SK-N-SH (cell line): ENCODE data around the gene TRIM71. TPM values are rescaled to one million over a fixed set of nuclear protein-coding genes. Genes with fewer than 3 reads are reported as not detected.
"Not testable (repeated sequence)": the region's sequence is repeated elsewhere in the genome, so short reads cannot be mapped to it uniquely, and the experiment has no call there.

Experiments
- CTCF ChIA-PET: fragments of 300-600, 350-600 bp; formaldehyde crosslinking; extraction: SDS; loops from one replicate; lab custom pipeline; 2021; lab: Yijun Ruan, JAX
- POLR2A ChIA-PET: fragments of 350-600 bp; sonication (Branson Sonifier 250); formaldehyde crosslinking; extraction: SDS; loops from one replicate; lab custom pipeline; 2020; ENCODE audit warnings: antibody characterized with exemption, inconsistent platforms; lab: Yijun Ruan, JAX
- DNase-seq: peaks from one replicate; pipeline ENCODE4 v3.0.0; 2012
- H2AFZ ChIP-seq: fragments of 200-600 bp; sonication (generic); 2 replicates; pipeline ENCODE4 v1.8.1; 2016; ENCODE audit warnings: antibody characterized with exemption, mild to moderate bottlenecking, low read depth
- H3F3A ChIP-seq: fragments of 200-600 bp; sonication (generic); replicated peaks from 2 replicates; pipeline ENCODE3; 2016; ENCODE audit warnings: antibody characterized with exemption, mild to moderate bottlenecking; ENCODE audit not compliant: insufficient read depth
- H3K27ac ChIP-seq, 2 experiments: fragments of 200-500 bp in 1 of 2; fragments of 200-600 bp in 1 of 2; sonication (Bioruptor generic) in 1 of 2; sonication (generic), shearing (Covaris generic) in 1 of 2; 2 replicates each; pipeline versions ENCODE4 v1.5.1 to v1.6.1; 2014 to 2016; ENCODE audit warnings: low read depth in 2 of 2, inconsistent platforms in 1 of 2, low read length in 1 of 2, mild to moderate bottlenecking in 1 of 2, mixed read lengths in 1 of 2
- H3K27me3 ChIP-seq: fragments of 200-600 bp; sonication (generic), shearing (Covaris generic); 2 replicates; pipeline ENCODE4 v1.6.1; 2016; ENCODE audit warnings: mixed run types; ENCODE audit not compliant: insufficient read depth
- H3K36me3 ChIP-seq, 2 experiments: fragments of 200-500 bp in 1 of 2; fragments of 200-600 bp in 1 of 2; sonication (Bioruptor generic) in 1 of 2; sonication (generic) in 1 of 2; replicated peaks in 1 of 2; 2 replicates each; pipeline versions ENCODE3 to v1.5.1; 2014 to 2016; ENCODE audit warnings: low read length in 1 of 2, mild to moderate bottlenecking in 1 of 2; ENCODE audit not compliant: insufficient read depth in 2 of 2, control insufficient read depth in 1 of 2
- H3K4me1 ChIP-seq, 2 experiments: fragments of 200-500 bp in 1 of 2; fragments of 200-600 bp in 1 of 2; sonication (Bioruptor generic) in 1 of 2; sonication (generic), shearing (Covaris generic) in 1 of 2; 2 replicates each; pipeline versions ENCODE4 v1.5.1 to v1.6.1; 2014 to 2016; ENCODE audit warnings: low read depth in 1 of 2, low read length in 1 of 2, mixed run types in 1 of 2; ENCODE audit not compliant: insufficient read depth in 2 of 2, control insufficient read depth in 1 of 2
- H3K4me2 ChIP-seq: fragments of 200-600 bp; sonication (generic), shearing (Covaris generic); 2 replicates; pipeline ENCODE4 v1.6.1; 2017; ENCODE audit warnings: mixed run types
- H3K4me3 ChIP-seq, 2 experiments: fragments of 200-500 bp in 1 of 2; fragments of 200-600 bp in 1 of 2; sonication (Bioruptor generic) in 1 of 2; sonication (generic), shearing (Covaris generic) in 1 of 2; 2 replicates each; pipeline versions ENCODE4 v1.5.1 to v1.8.1; 2014 to 2016; ENCODE audit warnings: low read depth in 2 of 2, inconsistent platforms in 1 of 2, low read length in 1 of 2, mild to moderate bottlenecking in 1 of 2, mixed read lengths in 1 of 2, moderate library complexity in 1 of 2
- H3K79me2 ChIP-seq: fragments of 200-600 bp; sonication (generic); 2 replicates; pipeline ENCODE4 v1.8.1; 2017; ENCODE audit warnings: mild to moderate bottlenecking; ENCODE audit not compliant: insufficient read depth
- H3K9ac ChIP-seq: fragments of 200-600 bp; sonication (generic); 2 replicates; pipeline ENCODE4 v1.6.1; 2017; ENCODE audit warnings: mixed run types
- H3K9me2 ChIP-seq: fragments of 200-600 bp; sonication (generic); 2 replicates; pipeline ENCODE4 v1.6.1; 2017; ENCODE audit warnings: mixed run types
- H3K9me3 ChIP-seq: fragments of 200-600 bp; sonication (generic); 2 replicates; pipeline ENCODE4 v1.6.1; 2017; ENCODE audit warnings: mixed run types, mild to moderate bottlenecking, moderate library complexity
- H4K20me1 ChIP-seq: fragments of 200-600 bp; sonication (generic); 2 replicates; pipeline ENCODE4 v1.6.1; 2017; ENCODE audit warnings: mild to moderate bottlenecking, mixed run types; ENCODE audit not compliant: insufficient read depth
- CHD2 ChIP-seq: fragments of 150-350 bp; IDR thresholded peaks from 2 replicates; pipeline ENCODE4 v1.6.1; 2018; ENCODE audit warnings: low read length; ENCODE audit not compliant: partially characterized antibody
- CTCF ChIP-seq: fragments of 200-600 bp; sonication (generic); IDR thresholded peaks from 2 replicates; pipeline ENCODE4 v1.6.1; 2017; ENCODE audit warnings: antibody characterized with exemption, mild to moderate bottlenecking, moderate library complexity
- ELF1 ChIP-seq: IDR thresholded peaks from 2 replicates; pipeline ENCODE4 v1.4.0; 2012
- EP300 ChIP-seq, 2 experiments: IDR thresholded peaks; 2 replicates each; pipeline versions ENCODE4 v1.4.0 to v1.6.1; 2012; ENCODE audit warnings: borderline replicate concordance in 1 of 2, low read depth in 1 of 2, low read length in 1 of 2
- GABPA ChIP-seq: IDR thresholded peaks from 2 replicates; pipeline ENCODE4 v1.4.0; 2012; ENCODE audit warnings: low read depth, mild to moderate bottlenecking
- GATA2 ChIP-seq: sonication (generic); formaldehyde crosslinking; IDR thresholded peaks from 2 replicates; pipeline ENCODE4 v1.5.0; 2020; ENCODE audit warnings: mild to moderate bottlenecking, missing genetic modification reagents
- MAX ChIP-seq: IDR thresholded peaks from 2 replicates; pipeline ENCODE4 v1.4.0; 2012; ENCODE audit warnings: low read depth
- POLR2AphosphoS5 ChIP-seq: IDR thresholded peaks from 2 replicates; pipeline ENCODE4 v1.6.1; 2012; ENCODE audit warnings: low read depth, low read length
- RCOR1 ChIP-seq: fragments of 150-350 bp; IDR thresholded peaks from 2 replicates; pipeline ENCODE4 v1.6.1; 2017; ENCODE audit warnings: antibody characterized with exemption, low read length
- REST ChIP-seq: IDR thresholded peaks from 2 replicates; pipeline ENCODE4 v1.6.1; 2012; ENCODE audit warnings: mild to moderate bottlenecking, low read depth, low read length, moderate library complexity
- RXRA ChIP-seq: IDR thresholded peaks from 2 replicates; pipeline ENCODE4 v1.4.0; 2012; ENCODE audit warnings: low read depth, mild to moderate bottlenecking, borderline replicate concordance
- SMC3 ChIP-seq: IDR thresholded peaks from 2 replicates; pipeline ENCODE4 v1.6.1; 2012; ENCODE audit warnings: low read depth, low read length, improper control_type of control experiment
- TAF1 ChIP-seq: IDR thresholded peaks from 2 replicates; pipeline ENCODE4 v1.6.1; 2012; ENCODE audit warnings: low read depth, mild to moderate bottlenecking, low read length, moderate library complexity, borderline replicate concordance
- TEAD4 ChIP-seq: IDR thresholded peaks from 2 replicates; pipeline ENCODE4 v1.4.0; 2012; ENCODE audit warnings: mild to moderate bottlenecking, borderline replicate concordance; ENCODE audit not compliant: insufficient read depth
- USF1 ChIP-seq: IDR thresholded peaks from 2 replicates; pipeline ENCODE4 v1.4.0; 2012; ENCODE audit warnings: low read depth, borderline replicate concordance
- WGBS: methylation state at CpG from one replicate; pipeline ENCODE4 v1.1.6; 2017; ENCODE audit warnings: low lambda C conversion rate; 5-methylcytosine and 5-hydroxymethylcytosine counted together
- polyA plus RNA-seq, 3 experiments: library from polyadenylated mRNA; depleted of rRNA; stranded (reverse); fragments of >200 nt; gene quantifications; 2 replicates each; pipeline ENCODE4 v1.2.3, GENCODE V29; 2012

The TRIM71 gene
- polyA plus RNA-seq, 1 of the 3 experiments (the other 2 are of a cell fraction), result not detected

DNA sequence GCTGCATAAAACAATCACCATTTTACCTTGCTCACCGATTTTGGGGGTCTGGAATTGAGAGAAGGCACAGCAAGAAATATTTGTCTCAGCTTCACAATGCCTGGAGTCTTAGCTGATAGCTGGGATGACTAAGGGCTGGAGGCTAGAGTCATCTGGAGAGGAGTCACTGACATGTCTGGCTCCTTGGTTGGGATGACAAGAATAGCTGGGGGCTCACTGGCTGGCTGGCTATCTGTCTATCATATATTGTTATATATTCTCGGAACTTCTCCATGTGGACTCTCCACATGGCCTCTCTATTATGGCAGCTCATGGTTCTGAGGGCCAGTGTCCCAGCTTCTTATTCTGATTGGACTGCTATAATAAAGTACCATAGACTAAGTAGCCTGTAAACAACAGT is 20.0 kb upstream of the TRIM71 start:
- no peaks in the 10 kb centered on the region for H3K9me2 ChIP-seq
- no peaks in the 10 kb centered on the region for H3K27me3 ChIP-seq
- no peaks in the 10 kb centered on the region for H3K36me3 ChIP-seq
- POLR2A ChIA-PET, result no interaction called here
- H3F3A ChIP-seq, result no peaks in the 10 kb centered on the region
- H2AFZ ChIP-seq, result no peak overlapping the region
- no peak overlapping the region for H3K4me2 ChIP-seq
- H3K9ac ChIP-seq, result no peak overlapping the region
- H3K4me1 ChIP-seq, result no peaks in the 10 kb centered on the region
- H3K27ac ChIP-seq, result no peak overlapping the region
- no peak overlapping the region for H3K4me3 ChIP-seq
- no peak for TF ChIP-seq REST
- TF ChIP-seq ELF1, result no peak
- no peak for TF ChIP-seq GATA2 (CRISPR knock-in tag)
- no peak for TF ChIP-seq CHD2
- TF ChIP-seq RXRA, result no peak
- TF ChIP-seq CTCF, result no peak
- TF ChIP-seq MAX, result no peak
- TF ChIP-seq TEAD4, result no peak
- no peak for TF ChIP-seq SMC3
- TF ChIP-seq TAF1, result no peak
- no peak for TF ChIP-seq EP300 (IDR thresholded peaks at IDR 0.05; ENCODE audit: borderline replicate concordance in 1 of 2, low read depth in 1 of 2, low read length in 1 of 2)
- TF ChIP-seq USF1, result no peak
- no peak for TF ChIP-seq GABPA
- TF ChIP-seq POLR2AphosphoS5, result no peak
- TF ChIP-seq RCOR1, result no peak
- H3K79me2 ChIP-seq, result no peaks in the 10 kb centered on the region
- CTCF ChIA-PET, result no interaction called here
- DNase-seq, result no peak
- H4K20me1 ChIP-seq, result no peaks in the 10 kb centered on the region
- WGBS, result 48% methylated on average over 2 of the region's 2 CpGs
- H3K9me3 ChIP-seq, result no peaks in the 10 kb centered on the region

DNA sequence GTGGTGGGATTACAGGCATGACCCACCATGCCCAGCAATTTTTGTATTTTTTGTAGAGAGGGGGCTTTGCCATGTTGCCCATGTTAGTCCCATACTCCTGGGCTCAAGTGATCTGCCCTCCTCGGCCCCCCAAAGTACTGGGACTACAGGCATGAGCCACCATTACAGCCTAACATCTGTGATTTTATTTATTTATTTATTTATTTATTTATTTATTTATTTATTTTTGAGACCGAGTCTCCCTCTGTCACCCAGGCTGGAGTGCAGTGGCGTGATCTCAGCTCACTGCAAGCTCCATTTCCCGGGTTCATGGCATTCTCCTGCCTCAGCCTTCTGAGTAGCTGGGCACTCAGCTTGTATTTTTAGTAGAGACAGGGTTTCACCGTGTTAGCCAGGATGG is 16.4 kb upstream of the TRIM71 start:
- POLR2A ChIA-PET, H3K9me2 ChIP-seq: not testable (repeated sequence)

More for the DNA sequence above, 16.4 kb upstream of the TRIM71 start:
- H3K9me3 ChIP-seq, H3K4me1 ChIP-seq, DNase-seq, H3K79me2 ChIP-seq, H3K9ac ChIP-seq, H3F3A ChIP-seq, H3K4me3 ChIP-seq, H3K27me3 ChIP-seq, CTCF ChIA-PET, H3K27ac ChIP-seq, H3K4me2 ChIP-seq, H3K36me3 ChIP-seq, H4K20me1 ChIP-seq, H2AFZ ChIP-seq: not testable (repeated sequence)
- WGBS, result 80% methylated on average over 5 of the region's 5 CpGs
